Loucy (cell line): Measurements from ENCODE around the gene MRPL18.

ENCODE experiments used
- EZH2phosphoT487 ChIP-seq: fragments of 200-600 bp; IDR thresholded peaks from 2 replicates; pipeline ENCODE4 v1.6.1; 2018; ENCODE audit warnings: antibody characterized with exemption, mild to moderate bottlenecking, moderate library complexity, borderline replicate concordance
- TF ChIP-seq, protein P1 (sequence below): fragments of 200-600 bp; sonication (generic); conservative IDR thresholded peaks from 2 replicates; pipeline ENCODE4 v1.5.1; 2014; ENCODE audit warnings: mild to moderate bottlenecking, antibody characterized with exemption, low read length

DNA sequence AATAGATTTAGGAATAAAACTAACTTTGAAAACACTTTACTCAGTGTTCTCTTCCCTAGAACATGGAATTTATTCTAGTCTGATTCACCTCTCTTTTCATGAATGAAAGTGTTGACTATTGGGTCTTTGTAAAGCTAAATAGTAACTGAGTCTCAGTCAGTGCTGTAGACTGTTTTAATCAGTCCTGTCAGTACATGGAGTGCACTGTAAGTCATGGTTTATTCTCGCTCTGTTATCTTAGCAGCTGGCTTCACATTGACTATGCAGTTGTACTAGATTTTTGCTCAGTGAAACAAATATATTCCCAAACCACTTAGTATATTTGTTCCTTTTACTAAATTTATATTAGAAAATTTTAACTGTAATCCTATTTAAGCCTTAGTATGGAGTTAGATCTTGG lies 43.5 kb upstream of the MRPL18 start:
- TF ChIP-seq, protein P1, sequence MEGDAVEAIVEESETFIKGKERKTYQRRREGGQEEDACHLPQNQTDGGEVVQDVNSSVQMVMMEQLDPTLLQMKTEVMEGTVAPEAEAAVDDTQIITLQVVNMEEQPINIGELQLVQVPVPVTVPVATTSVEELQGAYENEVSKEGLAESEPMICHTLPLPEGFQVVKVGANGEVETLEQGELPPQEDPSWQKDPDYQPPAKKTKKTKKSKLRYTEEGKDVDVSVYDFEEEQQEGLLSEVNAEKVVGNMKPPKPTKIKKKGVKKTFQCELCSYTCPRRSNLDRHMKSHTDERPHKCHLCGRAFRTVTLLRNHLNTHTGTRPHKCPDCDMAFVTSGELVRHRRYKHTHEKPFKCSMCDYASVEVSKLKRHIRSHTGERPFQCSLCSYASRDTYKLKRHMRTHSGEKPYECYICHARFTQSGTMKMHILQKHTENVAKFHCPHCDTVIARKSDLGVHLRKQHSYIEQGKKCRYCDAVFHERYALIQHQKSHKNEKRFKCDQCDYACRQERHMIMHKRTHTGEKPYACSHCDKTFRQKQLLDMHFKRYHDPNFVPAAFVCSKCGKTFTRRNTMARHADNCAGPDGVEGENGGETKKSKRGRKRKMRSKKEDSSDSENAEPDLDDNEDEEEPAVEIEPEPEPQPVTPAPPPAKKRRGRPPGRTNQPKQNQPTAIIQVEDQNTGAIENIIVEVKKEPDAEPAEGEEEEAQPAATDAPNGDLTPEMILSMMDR: no peak
- TF ChIP-seq EZH2phosphoT487: no peak
